MG63 (cell line): ENCODE data around the gene PHETA1. TPM values are rescaled to one million over a fixed set of nuclear protein-coding genes. Genes with fewer than 3 reads are reported as not detected.
"Not testable (repeated sequence)": the region's sequence is repeated elsewhere in the genome, so short reads cannot be mapped to it uniquely, and the experiment has no call there.

ENCODE experiments used
- DNase-seq: peaks from one replicate; pipeline ENCODE4 v3.0.0-alpha.2; 2020
- H3K27me3 ChIP-seq: fragments of 250-450 bp; sonication (Bioruptor Pico); 2 replicates; pipeline ENCODE4 v1.5.1; 2020; ENCODE audit warnings: mild to moderate bottlenecking, moderate library complexity
- H3K36me3 ChIP-seq: fragments of 250-450 bp; sonication (Bioruptor Pico); 2 replicates; pipeline ENCODE4 v1.5.1; 2020; ENCODE audit warnings: mild to moderate bottlenecking, moderate library complexity
- H3K4me3 ChIP-seq: fragments of 250-450 bp; sonication (Bioruptor Pico); 2 replicates; pipeline ENCODE4 v1.5.1; 2020; ENCODE audit warnings: mild to moderate bottlenecking, moderate library complexity
- H3K9me3 ChIP-seq: fragments of 250-450 bp; sonication (Bioruptor Pico); 2 replicates; pipeline ENCODE4 v1.5.1; 2020; ENCODE audit warnings: mild to moderate bottlenecking, moderate library complexity
- total RNA-seq: library from RNA; depleted of rRNA; stranded (reverse); fragments of >200 nt; shearing (Covaris generic); gene quantifications from 2 replicates; pipeline ENCODE4 v1.2.3, GENCODE V29; 2014; ENCODE audit warnings: low replicate concordance

The PHETA1 gene
- total RNA-seq, 1 experiment from 2014 or later = 12.6 TPM

GRCh38 chr12:111393700-111394300 lies 24.9 kb upstream of the PHETA1 start:
- no peak for DNase-seq
- H3K36me3 ChIP-seq = no peaks in the 10 kb centered on the region
- no peak overlapping the region for H3K4me3 ChIP-seq
- H3K9me3 ChIP-seq = no peaks in the 10 kb centered on the region
- H3K27me3 ChIP-seq = peaks cover 4% of the 10 kb centered on the region; the same call in 1 of the 2 replicates

GRCh38 chr12:111390910-111391309 lies 22.0 kb upstream of the PHETA1 start:
- Histone ChIP-seq H3K9me3 (no peaks in the 10 kb centered on the region), H3K36me3 (no peaks in the 10 kb centered on the region), H3K27me3 (peaks cover 4% of the 10 kb centered on the region; the same call in 1 of the 2 replicates), H3K4me3 (no peak overlapping the region)
- DNase-seq = no peak

- no peak for DNase-seq
- Histone ChIP-seq H3K4me3 (no peak overlapping the region), H3K27me3 (peaks cover 4% of the 10 kb centered on the region; the same call in 1 of the 2 replicates), H3K9me3 (no peaks in the 10 kb centered on the region), H3K36me3 (no peaks in the 10 kb centered on the region)
These were observed 20.7 kb upstream of the PHETA1 start for GRCh38 chr12:111389635-111390034.

- Histone ChIP-seq H3K9me3 (no peaks in the 10 kb centered on the region), H3K36me3 (no peaks in the 10 kb centered on the region), H3K27me3 (peaks cover 4% of the 10 kb centered on the region), H3K4me3 (no peak overlapping the region)
- DNase-seq = no peak
These were observed 18.9 kb upstream of the PHETA1 start for GRCh38 chr12:111387747-111388323.

- no peak overlapping the region for H3K4me3 ChIP-seq
- DNase-seq = no peak
- peaks cover 1% of the 10 kb centered on the region for H3K27me3 ChIP-seq
- H3K36me3 ChIP-seq = no peaks in the 10 kb centered on the region
- no peaks in the 10 kb centered on the region for H3K9me3 ChIP-seq
These were observed 18.0 kb upstream of the PHETA1 start for GRCh38 chr12:111386885-111387284.

DNA sequence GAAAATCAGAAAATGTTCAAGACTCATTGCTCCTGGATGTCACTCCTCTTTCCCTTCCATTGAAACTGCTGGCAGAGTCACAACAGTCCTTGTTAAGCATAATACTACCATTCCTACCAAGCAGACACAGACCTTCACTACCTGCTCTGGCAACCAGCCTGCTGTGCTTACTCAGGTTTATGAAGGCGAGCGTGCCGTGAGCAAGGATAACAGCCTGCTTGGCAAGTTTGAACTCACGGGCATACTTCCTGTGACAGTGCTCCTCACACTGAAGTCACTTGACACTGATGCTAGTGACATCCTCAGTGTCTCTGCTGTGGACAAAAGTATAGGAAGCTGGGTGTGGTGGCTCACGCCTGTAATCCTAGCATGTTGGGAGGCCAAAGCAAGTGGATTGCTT lies 15.7 kb upstream of the PHETA1 start:
- no peaks in the 10 kb centered on the region; the same call in 1 of the 2 replicates for H3K27me3 ChIP-seq
- no peaks in the 10 kb centered on the region for H3K9me3 ChIP-seq
- H3K4me3 ChIP-seq = no peak overlapping the region
- H3K36me3 ChIP-seq = no peaks in the 10 kb centered on the region
- DNase-seq = no peak

- Histone ChIP-seq H3K27me3 (no peaks in the 10 kb centered on the region; the same call in none of the 2 replicates), H3K36me3 (no peaks in the 10 kb centered on the region), H3K9me3 (no peaks in the 10 kb centered on the region), H3K4me3 (no peak overlapping the region)
- DNase-seq = no peak
These were observed 11.2 kb upstream of the PHETA1 start for GRCh38 chr12:111379942-111380554.

GRCh38 chr12:111377440-111377839 lies 8.5 kb upstream of the PHETA1 start:
- DNase-seq = no peak
- Histone ChIP-seq H3K36me3 (no peaks in the 10 kb centered on the region), H3K9me3 (no peaks in the 10 kb centered on the region), H3K27me3 (no peaks in the 10 kb centered on the region; the same call in 1 of the 2 replicates), H3K4me3 (no peak overlapping the region)

DNA sequence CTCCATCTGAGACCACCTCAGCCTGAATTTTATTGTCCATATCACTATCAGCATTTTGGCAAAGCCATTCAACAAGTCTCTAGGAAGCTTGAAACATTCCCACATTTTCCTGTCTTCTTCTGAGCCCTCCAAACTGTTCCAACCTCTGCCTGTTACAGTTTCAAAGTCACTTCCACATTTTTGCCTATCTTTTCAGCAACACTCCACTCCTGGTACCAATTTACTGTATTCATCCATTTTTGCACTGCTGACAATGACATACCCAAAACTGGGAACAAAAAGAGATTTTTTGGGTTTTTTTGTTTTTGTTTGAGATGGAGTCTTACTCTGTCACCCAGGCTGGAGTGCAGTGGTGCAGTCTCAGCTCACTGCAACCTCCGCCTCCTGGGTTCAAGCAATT lies 4.3 kb upstream of the PHETA1 start:
- not testable (repeated sequence) for H3K9me3 ChIP-seq, DNase-seq, H3K4me3 ChIP-seq, H3K27me3 ChIP-seq, H3K36me3 ChIP-seq

GRCh38 chr12:111369496-111370220 lies 763 bp upstream of the PHETA1 start:
- no peak for DNase-seq
- no peaks in the 10 kb centered on the region for H3K9me3 ChIP-seq
- peak overlapping the region; percentile 73 for H3K4me3 ChIP-seq
- H3K36me3 ChIP-seq = no peaks in the 10 kb centered on the region
- H3K27me3 ChIP-seq = no peaks in the 10 kb centered on the region

GRCh38 chr12:111368291-111368787 lies 556 bp downstream of the PHETA1 start:
- peak; percentile 9 for DNase-seq
- no peaks in the 10 kb centered on the region for H3K9me3 ChIP-seq
- peak overlapping the region; percentile 73 for H3K4me3 ChIP-seq
- H3K36me3 ChIP-seq = no peaks in the 10 kb centered on the region
- H3K27me3 ChIP-seq = no peaks in the 10 kb centered on the region

DNA sequence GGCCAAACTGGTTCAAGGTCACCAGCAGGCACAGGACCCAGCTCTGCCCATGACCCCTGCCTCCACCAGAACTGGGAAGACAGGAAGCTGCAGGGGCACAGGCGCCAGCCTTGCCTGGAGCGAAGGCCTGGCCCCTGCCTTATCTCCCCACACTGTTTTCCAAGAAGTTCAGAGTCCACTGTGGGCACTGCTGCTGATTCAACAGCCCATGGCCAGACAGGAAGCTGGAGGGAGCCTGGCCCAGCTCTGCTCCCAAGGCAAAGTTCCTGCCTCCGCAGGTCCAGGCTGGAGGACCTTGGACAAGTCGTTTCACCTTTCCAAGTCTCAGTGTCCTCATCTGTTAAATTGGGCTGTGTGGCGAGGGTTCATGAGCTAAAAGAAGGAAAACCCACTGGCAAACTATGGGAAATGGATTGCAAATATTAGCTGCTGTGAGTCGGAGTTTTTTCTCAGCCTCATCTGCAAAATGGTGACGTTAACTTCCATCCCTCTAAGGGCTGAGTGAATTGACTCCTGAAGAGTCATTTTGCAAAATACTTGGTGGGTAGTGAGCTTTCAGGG lies 1.2 kb downstream of the PHETA1 start:
- Histone ChIP-seq H3K4me3 (peak overlapping the region; percentile 73), H3K27me3 (no peaks in the 10 kb centered on the region), H3K36me3 (no peaks in the 10 kb centered on the region), H3K9me3 (no peaks in the 10 kb centered on the region)
- DNase-seq = peak; percentile 16

GRCh38 chr12:111366583-111366982 lies 2.3 kb downstream of the PHETA1 start:
- H3K9me3 ChIP-seq = no peaks in the 10 kb centered on the region
- no peaks in the 10 kb centered on the region for H3K27me3 ChIP-seq
- H3K36me3 ChIP-seq = no peaks in the 10 kb centered on the region
- no peak for DNase-seq
- H3K4me3 ChIP-seq = no peak overlapping the region

DNA sequence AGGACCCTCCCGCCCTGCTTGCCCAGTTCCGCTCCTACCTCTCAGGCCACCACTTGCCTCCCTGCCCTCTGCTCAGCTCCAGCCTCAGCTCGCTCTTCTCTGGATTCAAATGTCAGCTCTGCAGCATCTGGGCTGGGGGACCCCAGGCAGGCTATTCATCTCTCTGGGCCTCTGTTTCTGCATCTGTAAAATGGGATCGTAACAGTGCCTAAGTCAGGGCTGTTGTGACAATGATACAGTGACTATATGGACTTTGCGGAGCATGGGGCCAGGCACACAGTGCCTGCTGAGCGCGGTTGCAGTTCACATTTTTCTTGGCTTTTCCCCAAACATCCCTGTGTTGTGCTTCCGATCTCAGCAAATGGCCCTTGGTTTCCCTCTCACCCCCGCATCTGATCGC lies 2.8 kb downstream of the PHETA1 start:
- no peak for DNase-seq
- no peaks in the 10 kb centered on the region for H3K36me3 ChIP-seq

GRCh38 chr12:111363578-111363977 lies 5.3 kb downstream of the PHETA1 start:
- Histone ChIP-seq H3K27me3 (no peaks in the 10 kb centered on the region), H3K36me3 (no peaks in the 10 kb centered on the region), H3K4me3 (no peak overlapping the region), H3K9me3 (no peaks in the 10 kb centered on the region)
- peak; percentile 11 for DNase-seq

More for the DNA sequence above, 2.8 kb downstream of the PHETA1 start:
- H3K27me3 ChIP-seq = no peaks in the 10 kb centered on the region
- H3K9me3 ChIP-seq = no peaks in the 10 kb centered on the region
- H3K4me3 ChIP-seq = no peak overlapping the region

DNA sequence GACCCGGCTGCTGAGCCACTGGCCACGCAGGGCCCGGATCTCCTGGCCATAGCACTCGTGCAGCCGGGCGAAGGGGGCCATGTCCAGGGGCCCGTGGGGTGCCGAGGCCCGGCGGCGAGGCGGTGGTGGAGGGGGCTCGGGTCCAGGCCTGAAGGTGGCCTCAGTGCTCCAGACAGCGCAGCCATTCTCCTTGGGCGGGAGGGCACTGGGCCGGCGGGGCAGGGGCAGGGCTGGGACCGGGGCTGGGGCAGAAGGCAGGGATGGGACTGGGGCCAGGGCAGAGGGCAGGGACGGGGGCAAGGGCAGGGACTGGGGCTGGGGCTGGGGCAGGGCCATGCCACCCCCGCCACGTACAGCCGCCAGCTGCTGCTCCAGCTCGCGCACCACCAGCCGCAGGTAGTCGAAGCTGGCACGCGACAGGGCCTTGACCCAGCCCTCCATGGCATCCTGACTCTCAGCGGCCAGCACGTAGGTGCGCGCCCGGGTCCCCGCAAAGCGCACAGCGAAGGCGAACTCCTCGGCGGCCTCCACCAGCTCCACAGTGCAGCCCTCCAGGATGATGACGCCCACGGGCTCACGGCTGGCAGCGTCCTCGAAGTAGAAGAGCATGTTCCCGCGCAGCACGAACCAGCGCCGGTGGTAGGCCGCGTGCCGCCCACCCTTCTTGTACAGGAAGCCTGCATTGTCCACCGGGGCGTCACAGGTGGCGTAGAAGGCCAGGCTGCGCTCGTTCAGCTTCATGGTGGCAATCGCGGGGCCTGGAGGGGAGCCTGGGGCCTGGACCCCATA lies 6.0 kb downstream of the PHETA1 start:
- DNase-seq = no peak
- Histone ChIP-seq H3K27me3 (no peaks in the 10 kb centered on the region), H3K9me3 (no peaks in the 10 kb centered on the region), H3K4me3 (no peak overlapping the region), H3K36me3 (no peaks in the 10 kb centered on the region)
